Muscle of arm (tissue), 12 donors: ENCODE measurements around the gene ETV3L. TPM values are rescaled to one million over a fixed set of nuclear protein-coding genes. Genes with fewer than 3 reads are reported as not detected.
A peak's percentile ranks its signal among the peaks of the same experiment; 100 is the strongest.
"Not testable (repeated sequence)": the region's sequence is repeated elsewhere in the genome, so short reads cannot be mapped to it uniquely, and the experiment has no call there.

Source experiments
- DNase-seq: peaks from one replicate; pipeline ENCODE4 v3.0.0-alpha.2; 2013
- polyA plus RNA-seq, 12 donors: library from polyadenylated mRNA; unstranded; fragments of 120-200 nt; gene quantifications; one replicate each; pipeline ENCODE4 v1.2.1, GENCODE V29; 2013; ENCODE audit not compliant: insufficient read length in 12 of 12

Gene ETV3L
- polyA plus RNA-seq, 12 donors: 0.09 to 0.12 TPM; not detected in 10

DNA sequence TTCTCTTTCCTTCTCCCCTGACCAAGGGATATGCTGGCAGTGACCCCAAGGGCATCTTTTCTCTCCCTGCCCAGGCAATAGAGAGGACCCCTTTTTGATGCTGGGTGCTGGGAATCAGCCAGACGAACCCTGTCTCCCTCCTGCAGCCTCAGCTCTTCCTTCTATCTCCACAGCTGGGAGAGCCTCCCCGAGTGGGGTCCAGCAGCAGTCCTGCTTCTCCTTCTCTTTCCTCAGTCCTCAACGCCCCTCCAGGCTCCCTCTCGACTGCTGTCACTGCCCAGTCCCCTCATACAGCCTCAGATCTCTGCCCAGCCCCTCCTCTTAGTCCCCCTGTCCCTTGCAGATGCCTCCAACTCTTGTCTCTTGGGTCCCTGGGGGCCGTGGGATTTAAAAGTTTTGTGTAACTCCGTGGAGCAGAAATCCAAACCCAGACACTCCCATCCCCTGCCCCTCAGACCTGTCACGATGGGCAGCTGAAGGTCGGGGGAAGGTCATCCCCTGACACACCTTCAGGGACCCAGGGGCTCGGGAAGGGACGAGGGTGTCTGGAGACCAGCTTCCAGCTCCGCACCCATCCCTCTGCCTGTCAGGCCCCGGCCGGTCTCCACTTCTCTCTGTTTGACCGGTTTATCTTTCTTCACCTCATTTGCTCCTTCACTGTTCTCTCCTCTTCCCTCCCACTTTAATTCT is 5.8 kb upstream of the ETV3L start:
- no peak for DNase-seq

DNA sequence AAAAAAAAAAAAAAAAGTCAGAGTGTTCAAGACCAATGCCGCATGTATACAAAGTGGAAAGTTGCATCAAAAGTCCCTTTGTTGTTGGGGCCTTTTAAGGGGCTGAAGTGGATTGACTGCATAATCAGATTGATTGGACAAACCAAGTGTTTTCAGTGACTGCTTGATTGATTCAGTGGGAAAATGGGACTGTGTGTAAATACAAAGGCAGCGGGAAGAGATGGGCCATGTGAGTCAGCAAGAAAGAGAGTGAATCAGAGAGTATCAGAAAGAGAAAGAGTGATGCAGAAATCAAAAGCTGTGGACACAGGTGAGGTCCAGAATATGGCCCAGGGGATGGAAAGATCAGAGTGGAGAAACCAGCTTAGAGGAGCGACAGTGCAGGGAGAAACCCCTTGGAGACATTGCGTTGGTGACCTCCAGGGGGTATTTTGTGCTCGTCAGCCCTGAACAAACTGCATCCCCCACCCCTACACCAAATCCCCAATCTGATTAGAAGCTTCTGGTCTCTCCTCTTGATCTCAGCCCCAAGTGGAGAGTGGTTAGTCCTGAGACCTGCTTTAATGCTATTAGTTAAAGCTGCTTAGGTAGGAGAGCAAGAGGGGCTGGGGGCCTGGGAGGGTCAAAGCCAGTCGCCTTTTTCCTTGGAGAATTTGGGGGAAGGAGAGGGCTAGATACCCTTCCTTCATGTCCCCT is 5.1 kb upstream of the ETV3L start:
- no peak for DNase-seq

DNA sequence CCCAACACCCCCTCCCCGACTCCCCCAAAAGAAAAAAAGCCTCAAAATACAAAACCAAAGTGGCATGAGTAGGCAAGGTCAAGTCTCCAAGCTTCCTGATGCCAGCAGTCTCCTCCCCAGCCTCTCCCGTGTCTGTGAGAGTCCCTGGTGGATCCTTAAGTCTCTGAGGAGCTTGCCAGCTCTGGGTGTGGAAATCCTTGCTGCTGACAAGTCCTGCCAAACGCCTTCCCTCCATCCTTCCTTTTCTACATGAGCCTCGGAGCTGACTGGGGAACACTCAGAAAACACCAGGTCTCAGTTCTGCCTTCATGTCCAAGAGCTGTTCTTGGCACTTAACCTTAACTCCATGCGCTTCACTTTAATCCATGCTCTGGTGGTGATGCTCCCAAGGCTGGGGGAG is 3.7 kb upstream of the ETV3L start:
- no peak for DNase-seq

DNA sequence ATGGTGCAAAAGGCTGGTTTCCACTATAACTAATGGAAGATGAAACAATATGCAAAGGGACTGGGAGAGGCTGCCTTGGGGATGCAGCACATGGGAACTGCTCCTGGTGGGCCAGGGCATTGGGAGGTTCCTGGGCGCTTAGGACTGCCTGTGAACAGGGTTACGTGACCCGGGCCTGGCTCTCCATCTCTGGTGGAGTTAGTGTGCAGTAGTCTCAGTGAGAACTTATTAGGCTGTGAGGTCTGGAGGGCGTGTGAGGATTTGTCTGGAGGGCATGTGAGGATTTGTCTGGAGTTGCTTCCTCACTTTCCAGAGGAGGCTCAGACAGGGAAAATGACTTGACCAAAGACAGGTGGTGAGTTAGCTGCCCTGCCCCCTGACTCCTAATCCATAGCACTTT is 1.5 kb upstream of the ETV3L start:
- DNase-seq: no peak

DNA sequence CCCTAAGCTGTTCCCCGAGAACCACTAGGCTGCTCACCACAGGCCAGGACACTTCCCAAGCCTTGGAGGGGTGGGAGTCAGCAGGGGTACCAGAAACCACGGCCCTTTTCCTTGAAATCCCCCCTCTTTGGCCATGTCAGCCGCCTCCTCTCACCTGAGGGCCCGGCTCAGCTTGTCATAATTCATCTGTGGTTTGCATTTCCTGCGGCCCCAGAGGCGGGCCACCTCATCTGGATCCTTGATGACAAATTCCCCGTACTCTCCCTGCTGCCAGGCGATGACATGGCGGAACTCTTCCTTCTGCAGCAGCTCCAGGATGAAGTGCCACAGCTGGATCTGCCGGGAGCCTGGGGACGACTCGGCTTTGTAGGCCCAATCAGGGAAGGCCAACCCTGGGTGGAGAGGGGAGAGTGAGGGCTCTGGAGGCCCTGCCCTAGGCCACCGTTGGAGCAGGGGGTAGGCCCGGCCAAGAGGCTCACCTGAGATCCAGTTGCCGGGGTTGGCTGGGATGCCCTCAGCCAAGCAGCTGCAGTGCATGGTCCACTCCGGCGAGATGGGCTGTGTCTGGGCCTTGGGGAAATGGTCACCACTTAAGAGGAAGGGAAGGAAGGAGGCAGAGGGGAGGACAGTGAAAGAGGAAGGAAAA is 498 bp downstream of the ETV3L start:
- not testable (repeated sequence) for DNase-seq

DNA sequence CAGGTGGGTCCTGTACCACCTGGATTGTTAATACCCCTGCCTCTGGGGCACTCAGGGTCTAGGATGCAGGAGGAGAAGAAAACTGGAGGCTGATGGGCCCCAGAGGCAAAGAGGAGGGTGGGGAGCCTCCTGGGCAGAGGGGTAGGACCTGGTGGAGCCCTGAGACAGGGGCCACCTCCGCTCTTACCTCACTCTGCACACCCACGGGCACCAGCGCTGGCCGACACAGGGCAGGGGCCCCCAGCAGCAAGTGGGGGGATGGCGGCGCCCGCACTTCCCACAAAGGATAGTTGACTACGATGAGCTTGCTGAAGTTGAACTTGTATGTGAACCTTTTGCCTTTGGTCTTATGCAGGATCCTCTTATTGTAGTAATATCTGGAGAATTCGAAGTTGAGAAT is 1.1 kb downstream of the ETV3L start:
- no peak for DNase-seq

DNA sequence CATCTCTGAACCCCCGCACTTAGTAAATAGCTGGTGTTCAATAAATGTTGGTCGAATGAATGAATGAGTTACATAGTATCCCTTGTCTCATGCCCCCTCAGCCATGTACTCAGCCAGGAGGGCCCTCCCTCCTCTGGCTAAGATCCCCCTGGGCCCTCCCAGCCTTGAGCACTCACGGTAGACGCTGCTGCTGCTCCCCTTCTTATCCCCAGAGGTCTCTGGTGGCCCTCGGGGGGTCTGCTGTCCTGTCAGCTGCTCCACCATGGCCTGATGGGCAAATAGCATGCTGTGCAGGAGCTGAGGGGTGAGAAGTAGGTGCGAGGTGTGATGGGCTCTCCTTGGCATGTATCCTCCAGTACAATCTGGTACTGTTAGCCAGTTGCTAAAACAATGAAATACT is 1.9 kb downstream of the ETV3L start:
- no peak for DNase-seq

DNA sequence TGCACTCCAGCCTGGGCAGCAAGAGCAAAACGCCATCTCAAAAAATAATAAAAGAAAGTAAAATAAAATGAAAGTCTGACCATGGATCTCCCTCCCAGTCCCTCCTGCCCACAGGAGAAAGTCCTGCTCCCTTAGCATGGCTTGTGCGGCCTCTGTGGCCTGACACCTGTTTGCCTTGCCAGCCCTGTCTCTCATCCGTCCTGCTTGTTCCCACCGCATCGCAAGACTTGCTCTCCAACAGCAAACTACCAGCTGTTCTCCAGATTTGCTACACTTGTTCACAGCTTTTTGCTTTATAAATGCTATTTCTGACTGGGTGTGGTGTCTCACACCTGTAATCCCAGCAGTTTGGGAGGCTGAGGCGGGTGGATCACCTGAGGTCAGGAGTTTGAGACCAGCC is 2.7 kb downstream of the ETV3L start:
- DNase-seq: no peak

DNA sequence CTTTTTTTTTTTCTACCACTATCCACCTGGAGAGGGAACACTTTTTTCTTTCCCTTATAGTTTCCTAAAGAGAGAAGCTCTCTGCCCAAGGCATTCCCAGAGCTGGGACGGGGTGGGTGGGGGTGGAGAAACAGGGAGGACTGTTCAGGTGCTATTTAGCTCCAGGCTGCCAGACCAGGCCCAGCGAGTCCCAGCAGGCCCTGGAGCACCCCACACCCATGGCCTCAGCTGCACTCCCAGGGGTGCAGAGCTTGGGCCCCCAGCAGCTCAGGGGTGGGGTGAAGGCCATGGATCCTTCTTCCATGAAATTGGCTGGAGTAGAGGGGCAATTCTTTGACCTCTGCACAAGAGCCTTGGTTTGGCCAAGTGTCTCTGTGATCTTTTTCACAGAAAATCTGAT is 4.1 kb downstream of the ETV3L start:
- no peak for DNase-seq

DNA sequence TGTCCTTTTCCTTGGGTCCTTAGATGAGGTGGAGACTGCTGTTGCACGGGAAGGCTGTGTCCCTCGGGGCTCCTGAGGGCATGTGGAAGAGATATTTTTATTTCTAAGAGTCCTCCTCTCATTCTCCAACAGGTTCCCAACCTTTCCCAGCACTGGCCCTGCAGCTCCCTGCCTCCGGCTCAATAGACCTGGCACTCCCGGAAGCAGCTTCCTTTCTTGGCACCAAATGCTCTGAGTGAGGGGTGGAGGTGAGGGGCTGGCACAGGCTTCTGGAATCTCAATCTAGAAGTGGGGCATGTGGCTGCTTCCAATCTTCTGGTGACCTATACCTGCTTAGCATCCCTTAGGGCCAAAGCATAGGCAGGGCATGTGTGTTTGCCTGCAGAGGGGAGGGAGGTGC is 4.5 kb downstream of the ETV3L start:
- no peak for DNase-seq

DNA sequence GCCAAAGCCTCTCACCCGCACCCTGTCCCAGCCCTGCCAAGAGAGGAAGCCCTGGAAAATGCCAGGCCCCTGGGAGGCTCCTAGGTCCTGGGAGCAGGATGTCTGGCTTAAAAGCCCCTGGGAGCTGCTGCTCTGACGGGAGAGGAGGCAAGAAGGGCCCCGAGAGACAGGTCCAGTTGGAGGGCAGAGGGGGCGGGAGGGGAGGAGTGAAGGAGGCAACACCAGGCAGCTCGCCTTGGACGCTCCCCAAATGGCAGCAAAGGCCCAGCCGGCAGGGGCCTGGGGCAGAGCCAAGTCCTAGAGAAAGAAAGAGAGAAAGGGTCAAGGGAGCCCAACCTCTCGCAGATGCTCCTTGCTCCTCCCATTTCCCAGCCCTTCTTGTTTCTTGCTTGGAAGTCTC is 6.8 kb downstream of the ETV3L start:
- no peak for DNase-seq

DNA sequence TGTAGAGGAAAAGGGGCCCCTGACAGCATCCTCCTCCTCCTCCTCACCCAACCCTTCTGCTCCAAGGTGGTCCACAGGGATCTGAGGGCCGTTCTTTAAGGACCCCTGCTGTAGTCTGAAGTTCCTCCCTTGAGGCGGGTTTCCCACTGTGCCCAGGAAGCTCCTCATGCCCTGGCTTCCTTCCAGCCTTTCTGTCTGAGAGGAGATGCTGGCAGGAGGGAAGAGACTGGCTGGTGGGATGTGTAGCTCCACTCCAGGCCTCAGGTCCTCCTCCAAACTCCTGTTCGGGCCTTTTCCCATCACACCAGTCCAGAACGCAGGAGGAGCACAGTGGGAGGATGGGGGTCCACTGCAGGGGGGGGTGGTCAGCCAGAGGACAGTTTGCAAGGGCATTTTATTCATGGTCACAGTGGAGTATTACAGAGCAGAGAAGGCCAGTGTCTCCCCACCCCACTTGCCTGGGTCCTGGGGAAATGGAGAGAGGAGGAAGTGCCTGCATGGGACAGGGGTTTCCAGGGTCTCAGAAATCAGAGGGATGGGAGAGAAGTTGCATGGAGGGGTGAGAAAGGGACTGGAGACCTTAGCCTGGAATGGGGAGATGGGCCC is 7.8 kb downstream of the ETV3L start:
- no peak for DNase-seq

DNA sequence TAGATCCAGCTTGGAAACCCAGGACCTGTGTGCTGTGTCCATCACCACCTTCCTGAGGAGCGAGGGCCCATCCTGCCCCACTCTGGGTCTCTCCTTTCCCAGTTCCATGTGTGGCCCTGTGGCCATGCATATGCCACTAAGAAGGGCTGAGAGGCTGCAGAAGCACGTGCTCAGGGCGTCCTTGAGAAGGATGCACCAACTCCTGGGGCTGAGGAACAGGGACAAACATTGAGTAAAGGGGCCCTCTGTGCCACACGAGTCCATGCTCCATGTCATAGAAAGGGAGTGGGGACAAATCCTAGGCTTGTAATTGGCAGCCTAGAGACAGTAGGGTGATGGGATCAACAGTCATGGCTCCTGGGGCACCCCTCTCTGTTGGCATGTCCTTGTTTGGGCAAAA is 8.4 kb downstream of the ETV3L start:
- no peak for DNase-seq

DNA sequence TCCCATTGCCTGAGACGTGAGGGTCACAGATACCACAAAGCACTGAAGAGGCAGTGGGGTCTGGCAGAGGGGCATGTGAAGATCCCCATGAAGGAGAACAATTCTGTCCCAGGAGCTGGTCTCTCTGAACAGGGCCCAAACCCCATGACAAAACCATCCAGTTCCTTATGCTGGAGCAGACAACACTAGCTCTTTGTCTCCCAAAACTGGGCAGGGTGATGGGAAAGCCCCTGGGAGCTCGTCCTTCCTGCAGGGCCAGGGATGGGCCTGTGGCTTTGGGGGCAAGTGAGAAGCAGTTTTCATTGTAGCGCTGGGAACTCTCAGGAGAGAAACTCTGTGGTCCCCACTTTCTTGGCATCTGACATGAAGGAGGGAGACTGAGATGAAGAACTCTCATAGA is 8.8 kb downstream of the ETV3L start:
- no peak for DNase-seq

DNA sequence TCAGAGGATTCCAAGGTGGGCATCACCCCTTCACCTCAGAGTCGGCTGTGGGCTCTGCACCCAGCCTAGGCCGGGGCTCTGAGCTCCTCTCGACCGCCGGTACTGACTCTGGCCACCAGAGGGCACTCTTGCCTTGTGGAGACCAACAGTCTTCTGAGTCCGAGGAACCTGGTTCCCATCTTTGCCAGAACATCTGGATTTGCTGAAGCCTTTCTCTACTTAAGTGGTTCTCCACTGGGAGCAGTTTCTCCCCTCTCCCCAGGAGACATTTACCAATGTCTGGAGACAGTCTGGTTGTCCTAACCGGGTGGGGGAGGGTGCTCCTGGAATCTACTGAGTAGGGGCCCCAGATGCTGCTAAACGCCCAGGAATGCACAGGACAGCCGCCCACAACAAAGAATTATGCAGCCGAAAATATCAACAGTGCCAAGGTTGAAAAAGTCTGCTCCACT is 9.4 kb downstream of the ETV3L start:
- peak; percentile 91 for DNase-seq

DNA sequence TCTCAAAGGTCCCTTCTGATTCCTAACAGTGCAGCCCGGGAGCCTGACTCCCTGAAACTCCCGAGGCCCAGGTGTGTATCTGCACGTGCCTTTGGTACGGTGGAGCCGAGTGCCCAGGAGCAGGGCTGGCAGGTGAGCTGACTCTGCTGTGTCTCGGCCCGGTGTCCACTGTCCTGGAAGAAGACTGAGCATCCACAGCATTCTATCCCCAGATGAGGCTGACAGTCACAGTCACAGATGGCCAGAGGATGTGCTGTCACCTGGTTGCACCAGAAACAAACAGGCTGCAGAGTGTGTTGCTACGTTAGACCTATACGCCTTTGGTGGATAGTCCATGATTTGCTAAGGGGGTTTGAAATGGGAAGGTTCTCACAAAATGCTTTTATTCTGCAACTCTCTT is 9.8 kb downstream of the ETV3L start:
- no peak for DNase-seq

DNA sequence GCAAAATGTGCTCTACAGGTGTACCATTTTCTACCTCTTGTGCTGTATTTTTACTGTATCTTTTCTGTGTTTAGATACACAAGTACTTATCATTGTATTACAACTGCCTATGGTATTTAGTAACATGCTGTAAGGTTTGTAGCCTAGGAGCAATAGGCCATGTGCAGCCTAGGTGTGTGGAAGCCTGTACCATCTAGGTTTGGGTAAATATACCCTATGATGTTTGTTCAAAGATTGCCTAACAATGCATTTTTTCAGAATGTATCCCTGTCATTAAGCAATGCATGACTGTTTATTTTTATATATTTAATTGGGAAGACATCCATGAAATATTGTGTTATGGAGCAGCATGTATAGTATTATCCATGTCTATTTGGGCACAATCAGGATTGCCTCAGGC is 11.0 kb downstream of the ETV3L start:
- DNase-seq: no peak

DNA sequence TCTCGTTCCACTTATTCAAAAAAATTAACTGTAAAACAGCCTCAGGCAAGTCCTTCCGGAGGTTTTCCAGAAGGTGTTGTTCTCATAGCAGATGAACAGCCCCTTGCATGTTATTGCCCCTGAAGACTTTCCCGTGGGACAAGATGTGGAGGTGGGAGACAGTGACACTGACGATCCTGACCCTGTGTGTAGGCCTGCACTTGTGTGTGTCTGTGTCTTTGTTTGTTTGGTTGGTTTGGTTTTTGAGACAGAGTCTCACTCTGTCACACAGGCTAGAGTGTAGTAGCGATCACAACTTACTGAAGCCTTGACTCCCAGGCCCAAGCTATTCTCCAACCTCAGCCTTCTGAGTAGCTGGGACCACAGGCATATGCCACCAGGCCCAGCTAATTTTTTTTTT is 12.6 kb downstream of the ETV3L start:
- no peak for DNase-seq

DNA sequence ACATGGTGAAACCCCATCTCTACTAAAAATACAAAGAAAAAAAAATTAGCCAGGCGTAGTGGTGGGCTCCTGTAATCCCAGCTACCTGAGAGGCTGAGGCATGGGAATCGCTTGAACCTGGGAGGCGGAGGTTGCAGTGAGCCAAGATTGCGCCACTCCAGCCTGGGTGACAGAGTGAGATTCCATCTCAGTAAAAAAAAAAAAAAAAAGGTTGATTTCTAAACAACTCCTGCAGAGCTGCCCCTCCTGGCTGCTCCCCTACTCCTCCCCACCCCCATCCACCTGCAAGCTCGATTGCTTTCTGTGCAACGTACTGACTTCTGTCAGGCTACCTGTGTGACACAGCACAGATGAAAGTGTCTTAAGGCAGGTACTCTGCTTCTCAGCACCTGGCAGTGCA is 13.3 kb downstream of the ETV3L start:
- no peak for DNase-seq

DNA sequence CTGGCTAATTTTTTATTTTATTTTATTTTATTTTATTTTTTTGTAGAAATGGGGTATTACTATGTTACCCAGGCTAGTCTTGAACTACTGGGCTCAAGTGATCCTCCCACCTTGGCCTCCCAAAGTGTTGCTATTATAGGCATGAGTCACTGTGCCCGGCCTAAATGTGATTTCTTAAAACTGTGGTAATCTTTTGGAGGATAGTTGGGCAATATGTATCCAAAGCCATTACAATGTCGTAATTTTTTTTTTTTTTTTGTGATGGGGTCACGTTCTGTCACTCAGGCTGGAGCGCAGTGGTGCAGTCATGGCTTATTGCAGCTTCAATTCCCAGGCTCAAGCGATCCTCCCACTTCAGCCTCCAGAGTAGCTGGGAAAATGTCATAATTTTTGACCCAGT is 14.2 kb downstream of the ETV3L start:
- DNase-seq: no peak

DNA sequence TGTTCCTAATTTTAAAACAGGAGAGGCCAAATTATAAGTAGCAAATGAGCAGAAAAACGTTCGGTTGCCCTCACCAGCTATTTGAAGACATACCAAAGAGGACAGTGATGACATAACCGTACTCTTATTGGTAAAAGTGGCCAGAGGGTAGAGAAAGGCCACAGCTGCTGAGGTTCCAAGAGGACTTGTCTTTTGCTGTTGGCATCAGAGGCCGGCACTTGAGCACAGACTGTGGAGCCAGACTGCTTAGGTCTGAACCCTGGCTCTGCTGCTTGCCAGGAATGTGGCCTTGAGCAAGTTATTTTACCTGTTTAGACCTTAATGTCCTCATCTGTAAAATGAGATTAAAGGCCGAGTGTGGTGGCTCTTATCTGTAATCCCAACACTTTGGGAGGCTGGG is 14.9 kb downstream of the ETV3L start:
- no peak for DNase-seq

DNA sequence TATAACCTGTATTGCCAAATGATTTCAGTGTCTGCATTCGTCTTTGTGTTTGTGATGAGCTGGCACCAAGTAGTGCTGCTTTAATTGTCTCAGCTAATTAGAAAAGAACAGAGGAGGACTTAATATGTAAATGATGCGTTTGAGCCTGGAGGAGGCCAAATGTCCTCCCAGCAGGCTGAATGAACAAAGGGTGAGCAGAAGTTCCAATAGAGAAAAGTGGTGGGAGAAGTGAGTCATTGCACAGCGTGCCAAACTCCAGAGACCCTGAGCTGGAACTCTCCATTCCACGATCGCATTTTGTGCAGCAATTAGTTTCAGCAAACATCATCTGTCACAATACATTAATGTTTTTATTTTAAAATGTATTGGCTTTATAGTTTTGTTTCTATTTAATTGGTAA is 17.9 kb downstream of the ETV3L start:
- no peak for DNase-seq

DNA sequence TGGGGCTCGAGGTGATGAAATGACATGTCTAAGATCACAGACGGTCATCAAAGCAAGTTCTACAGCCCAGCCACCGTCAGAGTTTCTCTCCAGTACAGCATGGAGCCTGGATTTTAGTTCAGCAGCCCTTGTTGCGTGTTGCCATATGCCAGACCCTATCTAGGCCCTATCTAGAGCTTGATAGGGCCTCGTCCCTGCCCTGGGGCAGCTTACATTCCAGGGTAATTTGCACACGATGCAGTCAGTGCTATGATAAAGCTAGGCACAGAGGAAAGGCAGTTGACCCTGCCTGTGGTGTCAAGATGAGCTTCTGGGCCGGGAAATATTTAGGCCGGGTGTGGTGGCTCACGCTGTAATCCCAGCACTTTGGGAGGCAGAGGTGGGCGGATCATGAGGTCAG is 18.9 kb downstream of the ETV3L start:
- DNase-seq: no peak
